Prostate gland (tissue), 2 donors: ENCODE results near the gene SCARF1. TPM values are rescaled to one million over a fixed set of nuclear protein-coding genes. Genes with fewer than 3 reads are reported as not detected.

Experiments used
- DNase-seq: peaks from one replicate; pipeline ENCODE4 v3.0.0-alpha.2; 2019; ENCODE audit warnings: low spot score
- H3K27ac ChIP-seq, 2 donors: fragments of 200-600 bp; sonication (generic); 2 replicates each; pipeline ENCODE4 v1.5.1; 2017 to 2019
- H3K27me3 ChIP-seq: fragments of 200-600 bp; sonication (generic); replicated peaks from 2 replicates; pipeline ENCODE4 v1.5.1; 2019; ENCODE audit not compliant: insufficient read depth
- H3K36me3 ChIP-seq, 2 donors: fragments of 200-600 bp; sonication (generic); 1 replicate in 1 of 2; 2 replicates in 1 of 2; pipeline versions ENCODE4 v1.5.1 to v1.8.1; 2017 to 2019
- H3K4me1 ChIP-seq: fragments of 200-600 bp; sonication (generic); replicated peaks from 2 replicates; pipeline ENCODE4 v1.5.1; 2019
- H3K4me3 ChIP-seq, 2 donors: fragments of 200-600 bp; sonication (generic); 2 replicates each; pipeline ENCODE4 v1.5.1; 2017 to 2019
- H3K9me3 ChIP-seq: fragments of 200-600 bp; sonication (generic); 2 replicates; pipeline ENCODE4 v1.5.1; 2017
- CTCF ChIP-seq, 4 experiments: fragments of 200-600 bp in 2 of 4; fragments of 450-650 bp in 2 of 4; sonication (generic) in 2 of 4; IDR thresholded peaks; 1 replicate in 3 of 4; 2 replicates in 1 of 4; pipeline ENCODE4 v1.5.1; 2016 to 2019; ENCODE audit warnings: antibody characterized with exemption in 4 of 4, mild to moderate bottlenecking in 2 of 4, moderate library complexity in 2 of 4
- POLR2A ChIP-seq: fragments of 450-650 bp; IDR thresholded peaks from one replicate; pipeline ENCODE4 v1.6.1; 2016; ENCODE audit warnings: antibody characterized with exemption, mild to moderate bottlenecking
- POLR2AphosphoS5 ChIP-seq: sonication (generic); formaldehyde crosslinking; IDR thresholded peaks from one replicate; pipeline ENCODE4 v1.6.1; 2017; ENCODE audit warnings: antibody characterized with exemption
- WGBS: methylation state at CpG from one replicate; pipeline ENCODE4 v1.1.5; 2018; 5-methylcytosine and 5-hydroxymethylcytosine counted together
- intact Hi-C: fragments of 100-400 bp; cut with DNase I; formaldehyde crosslinking; loops from one replicate; pipeline ENCODE4 v1.14.2; 2022
- total RNA-seq, 2 donors: library from RNA; depleted of rRNA; stranded (reverse); fragments of >200 nt; gene quantifications; one replicate each; pipeline ENCODE4 v1.1.0, GENCODE V29; 2016

The SCARF1 gene
- total RNA-seq, 2 donors from 2014 or later = 11.0 to 14.5 TPM

GRCh38 chr17:1625581-1625980, 20.0 kb downstream of the SCARF1 start:
- intact Hi-C loops = loop anchor here (5.0 kb wide), 1 partner anchor 33 kb away; no protein-coding TSS in a partner anchor
- WGBS = 92% methylated on average over 6 of the region's 6 CpGs
- Histone ChIP-seq H3K4me3 (no peak overlapping the region), H3K9me3 (no peaks in the 10 kb centered on the region), H3K27ac (no peak overlapping the region), H3K36me3 (no peaks in the 10 kb centered on the region), H3K27me3 (no peaks in the 10 kb centered on the region), H3K4me1 (peaks cover 8% of the 10 kb centered on the region)
- TF ChIP-seq POLR2AphosphoS5 = no peak
- TF ChIP-seq CTCF (IDR thresholded peaks at IDR 0.05) = no peak
- no peak for TF ChIP-seq POLR2A
- DNase-seq = no peak

GRCh38 chr17:1625053-1625452, 20.5 kb downstream of the SCARF1 start:
- H3K27me3 ChIP-seq = no peaks in the 10 kb centered on the region
- TF ChIP-seq POLR2AphosphoS5 (no peak), CTCF (IDR thresholded peaks at IDR 0.05) (no peak), POLR2A (no peak)
- DNase-seq = no peak
- intact Hi-C loops = loop anchor here (5.0 kb wide), 1 partner anchor 33 kb away; no protein-coding TSS in a partner anchor
- no peaks in the 10 kb centered on the region for H3K9me3 ChIP-seq
- H3K4me3 ChIP-seq = no peak overlapping the region
- no peaks in the 10 kb centered on the region for H3K36me3 ChIP-seq
- H3K4me1 ChIP-seq = peaks cover 8% of the 10 kb centered on the region
- no peak overlapping the region for H3K27ac ChIP-seq
- 86% methylated on average over 14 of the region's 14 CpGs for WGBS

- Histone ChIP-seq H3K27ac (no peak overlapping the region), H3K4me1 (peaks cover 4% of the 10 kb centered on the region), H3K27me3 (no peaks in the 10 kb centered on the region), H3K4me3 (no peak overlapping the region), H3K9me3 (no peaks in the 10 kb centered on the region), H3K36me3 (no peaks in the 10 kb centered on the region)
- intact Hi-C loops = loop anchor here (5.0 kb wide), 1 partner anchor 32 kb away; no protein-coding TSS in a partner anchor
- TF ChIP-seq POLR2AphosphoS5 = no peak
- TF ChIP-seq POLR2A = no peak
- no peak for TF ChIP-seq CTCF (IDR thresholded peaks at IDR 0.05)
- WGBS = 87% methylated on average over 12 of the region's 12 CpGs
- DNase-seq = no peak
These were observed 20.9 kb downstream of the SCARF1 start for GRCh38 chr17:1624650-1625049.

- TF ChIP-seq CTCF (IDR thresholded peaks at IDR 0.05) (no peak), POLR2AphosphoS5 (no peak), POLR2A (no peak)
- H3K27me3 ChIP-seq = no peaks in the 10 kb centered on the region
- no peaks in the 10 kb centered on the region for H3K36me3 ChIP-seq
- no peaks in the 10 kb centered on the region for H3K9me3 ChIP-seq
- no peak overlapping the region for H3K27ac ChIP-seq
- 83% methylated on average over 14 of the region's 14 CpGs for WGBS
- no peak overlapping the region for H3K4me3 ChIP-seq
- no peak for DNase-seq
- intact Hi-C loops = no loop called here
- no peaks in the 10 kb centered on the region for H3K4me1 ChIP-seq
These were observed 22.4 kb downstream of the SCARF1 start for GRCh38 chr17:1623057-1623630.

GRCh38 chr17:1621273-1621954, 24.1 kb downstream of the SCARF1 start:
- WGBS = 80% methylated on average over 22 of the region's 22 CpGs
- Histone ChIP-seq H3K4me1 (no peaks in the 10 kb centered on the region), H3K9me3 (no peaks in the 10 kb centered on the region), H3K4me3 (no peak overlapping the region), H3K27me3 (no peaks in the 10 kb centered on the region), H3K36me3 (no peaks in the 10 kb centered on the region), H3K27ac (no peak overlapping the region)
- intact Hi-C loops = no loop called here
- no peak for TF ChIP-seq POLR2AphosphoS5
- TF ChIP-seq POLR2A = no peak
- TF ChIP-seq CTCF (IDR thresholded peaks at IDR 0.05) = no peak
- no peak for DNase-seq
